Activated naive CD8-positive, alpha-beta T cell (primary cell): Measurements from ENCODE around the gene PLA2G4B.

Source experiments
- H3K27ac Mint-ChIP-seq: one replicate; pipeline ENCODE4 v1.8.0; 2021; ENCODE audit warnings: mixed read lengths
- H3K27me3 Mint-ChIP-seq: one replicate; pipeline ENCODE4 v1.8.0; 2021; ENCODE audit warnings: mixed read lengths
- H3K36me3 Mint-ChIP-seq: one replicate; pipeline ENCODE4 v1.8.0; 2021; ENCODE audit warnings: mixed read lengths
- H3K4me1 Mint-ChIP-seq: one replicate; pipeline ENCODE4 v1.8.0; 2021; ENCODE audit warnings: low read depth, mixed read lengths
- H3K4me3 Mint-ChIP-seq: one replicate; pipeline ENCODE4 v1.8.0; 2021; ENCODE audit warnings: mild to moderate bottlenecking, mixed read lengths
- H3K9me3 Mint-ChIP-seq: one replicate; pipeline ENCODE4 v1.8.0; 2021; ENCODE audit warnings: low read depth, mixed read lengths

PLA2G4B gene

GRCh38 chr15:41860049-41860828 is 21.6 kb downstream of the PLA2G4B start:
- no peak overlapping the region for H3K27ac Mint-ChIP-seq
- peaks cover 8% of the 10 kb centered on the region for H3K4me1 Mint-ChIP-seq
- H3K36me3 Mint-ChIP-seq, result no peaks in the 10 kb centered on the region
- no peaks in the 10 kb centered on the region for H3K9me3 Mint-ChIP-seq
- H3K4me3 Mint-ChIP-seq, result no peak overlapping the region
- H3K27me3 Mint-ChIP-seq, result no peaks in the 10 kb centered on the region

- Mint-ChIP-seq H3K4me1 (peaks cover 8% of the 10 kb centered on the region), H3K27me3 (no peaks in the 10 kb centered on the region), H3K27ac (no peak overlapping the region), H3K9me3 (no peaks in the 10 kb centered on the region), H3K36me3 (no peaks in the 10 kb centered on the region), H3K4me3 (no peak overlapping the region)
Measured at GRCh38 chr15:41861736-41862356, 23.2 kb downstream of the PLA2G4B start.

- H3K27ac Mint-ChIP-seq, result no peak overlapping the region
- H3K9me3 Mint-ChIP-seq, result no peaks in the 10 kb centered on the region
- peaks cover 8% of the 10 kb centered on the region for H3K4me1 Mint-ChIP-seq
- H3K36me3 Mint-ChIP-seq, result no peaks in the 10 kb centered on the region
- no peak overlapping the region for H3K4me3 Mint-ChIP-seq
- no peaks in the 10 kb centered on the region for H3K27me3 Mint-ChIP-seq
Measured at GRCh38 chr15:41862515-41863116, 24.0 kb downstream of the PLA2G4B start.

- Mint-ChIP-seq H3K4me3 (no peak overlapping the region), H3K4me1 (peaks cover 4% of the 10 kb centered on the region), H3K27me3 (no peaks in the 10 kb centered on the region), H3K27ac (no peak overlapping the region), H3K9me3 (no peaks in the 10 kb centered on the region), H3K36me3 (no peaks in the 10 kb centered on the region)
Measured at GRCh38 chr15:41865490-41866055, 26.9 kb downstream of the PLA2G4B start.

- Mint-ChIP-seq H3K4me1 (peaks cover 8% of the 10 kb centered on the region), H3K36me3 (no peaks in the 10 kb centered on the region), H3K27me3 (no peaks in the 10 kb centered on the region), H3K9me3 (no peaks in the 10 kb centered on the region), H3K27ac (no peak overlapping the region), H3K4me3 (no peak overlapping the region)
Measured at GRCh38 chr15:41866263-41866703, 27.6 kb downstream of the PLA2G4B start.

GRCh38 chr15:41866872-41867579 is 28.4 kb downstream of the PLA2G4B start:
- no peak overlapping the region for H3K27ac Mint-ChIP-seq
- H3K36me3 Mint-ChIP-seq, result no peaks in the 10 kb centered on the region
- H3K4me1 Mint-ChIP-seq, result peaks cover 8% of the 10 kb centered on the region
- no peak overlapping the region for H3K4me3 Mint-ChIP-seq
- no peaks in the 10 kb centered on the region for H3K27me3 Mint-ChIP-seq
- no peaks in the 10 kb centered on the region for H3K9me3 Mint-ChIP-seq

GRCh38 chr15:41868321-41868720 is 29.7 kb downstream of the PLA2G4B start:
- Mint-ChIP-seq H3K27me3 (no peaks in the 10 kb centered on the region), H3K9me3 (no peaks in the 10 kb centered on the region), H3K36me3 (no peaks in the 10 kb centered on the region), H3K4me3 (no peak overlapping the region), H3K4me1 (peaks cover 8% of the 10 kb centered on the region), H3K27ac (no peak overlapping the region)

- Mint-ChIP-seq H3K4me1 (peaks cover 8% of the 10 kb centered on the region), H3K4me3 (no peak overlapping the region), H3K27ac (peak overlapping the region; percentile 81), H3K36me3 (no peaks in the 10 kb centered on the region), H3K27me3 (no peaks in the 10 kb centered on the region), H3K9me3 (no peaks in the 10 kb centered on the region)
Measured at GRCh38 chr15:41869770-41870688, 31.4 kb downstream of the PLA2G4B start.

- Mint-ChIP-seq H3K4me1 (peaks cover 8% of the 10 kb centered on the region), H3K9me3 (no peaks in the 10 kb centered on the region), H3K36me3 (no peaks in the 10 kb centered on the region), H3K27ac (peak overlapping the region; percentile 81), H3K4me3 (no peak overlapping the region), H3K27me3 (no peaks in the 10 kb centered on the region)
Measured at GRCh38 chr15:41870689-41871081, 32.0 kb downstream of the PLA2G4B start.

GRCh38 chr15:41871175-41871905 is 32.7 kb downstream of the PLA2G4B start:
- Mint-ChIP-seq H3K27me3 (no peaks in the 10 kb centered on the region), H3K9me3 (no peaks in the 10 kb centered on the region), H3K36me3 (no peaks in the 10 kb centered on the region), H3K4me1 (peaks cover 8% of the 10 kb centered on the region), H3K27ac (no peak overlapping the region), H3K4me3 (no peak overlapping the region)

GRCh38 chr15:41872166-41872747 is 33.6 kb downstream of the PLA2G4B start:
- no peak overlapping the region for H3K4me3 Mint-ChIP-seq
- H3K36me3 Mint-ChIP-seq, result no peaks in the 10 kb centered on the region
- H3K9me3 Mint-ChIP-seq, result no peaks in the 10 kb centered on the region
- H3K27ac Mint-ChIP-seq, result no peak overlapping the region
- H3K27me3 Mint-ChIP-seq, result no peaks in the 10 kb centered on the region
- H3K4me1 Mint-ChIP-seq, result peaks cover 8% of the 10 kb centered on the region

GRCh38 chr15:41873711-41874110 is 35.1 kb downstream of the PLA2G4B start:
- no peaks in the 10 kb centered on the region for H3K27me3 Mint-ChIP-seq
- H3K27ac Mint-ChIP-seq, result no peak overlapping the region
- no peaks in the 10 kb centered on the region for H3K9me3 Mint-ChIP-seq
- peaks cover 8% of the 10 kb centered on the region for H3K4me1 Mint-ChIP-seq
- no peak overlapping the region for H3K4me3 Mint-ChIP-seq
- H3K36me3 Mint-ChIP-seq, result no peaks in the 10 kb centered on the region

GRCh38 chr15:41874736-41875135 is 36.1 kb downstream of the PLA2G4B start:
- H3K36me3 Mint-ChIP-seq, result no peaks in the 10 kb centered on the region
- no peak overlapping the region for H3K27ac Mint-ChIP-seq
- H3K4me1 Mint-ChIP-seq, result peaks cover 8% of the 10 kb centered on the region
- no peaks in the 10 kb centered on the region for H3K27me3 Mint-ChIP-seq
- H3K9me3 Mint-ChIP-seq, result no peaks in the 10 kb centered on the region
- H3K4me3 Mint-ChIP-seq, result no peak overlapping the region
